Upper lobe of left lung (tissue), 4 donors: ENCODE data around the gene CASP10.

Experiments used
- CTCF ChIP-seq, 6 experiments: fragments of 450-650 bp in 4 of 6; fragments of 200-600 bp in 2 of 6; sonication (generic) in 2 of 6; IDR thresholded peaks; one replicate each; pipeline ENCODE4 v1.5.1; 2016 to 2019; ENCODE audit warnings: antibody characterized with exemption in 6 of 6
- EP300 ChIP-seq, 4 donors: sonication (generic); formaldehyde crosslinking; IDR thresholded peaks; one replicate each; pipeline ENCODE4 v1.5.1; 2017; ENCODE audit warnings: antibody characterized with exemption in 4 of 4, control low read depth in 2 of 4
- POLR2AphosphoS5 ChIP-seq, 2 donors: sonication (generic); formaldehyde crosslinking; IDR thresholded peaks; one replicate each; pipeline ENCODE4 v1.5.1; 2017; ENCODE audit warnings: antibody characterized with exemption in 2 of 2

DNA sequence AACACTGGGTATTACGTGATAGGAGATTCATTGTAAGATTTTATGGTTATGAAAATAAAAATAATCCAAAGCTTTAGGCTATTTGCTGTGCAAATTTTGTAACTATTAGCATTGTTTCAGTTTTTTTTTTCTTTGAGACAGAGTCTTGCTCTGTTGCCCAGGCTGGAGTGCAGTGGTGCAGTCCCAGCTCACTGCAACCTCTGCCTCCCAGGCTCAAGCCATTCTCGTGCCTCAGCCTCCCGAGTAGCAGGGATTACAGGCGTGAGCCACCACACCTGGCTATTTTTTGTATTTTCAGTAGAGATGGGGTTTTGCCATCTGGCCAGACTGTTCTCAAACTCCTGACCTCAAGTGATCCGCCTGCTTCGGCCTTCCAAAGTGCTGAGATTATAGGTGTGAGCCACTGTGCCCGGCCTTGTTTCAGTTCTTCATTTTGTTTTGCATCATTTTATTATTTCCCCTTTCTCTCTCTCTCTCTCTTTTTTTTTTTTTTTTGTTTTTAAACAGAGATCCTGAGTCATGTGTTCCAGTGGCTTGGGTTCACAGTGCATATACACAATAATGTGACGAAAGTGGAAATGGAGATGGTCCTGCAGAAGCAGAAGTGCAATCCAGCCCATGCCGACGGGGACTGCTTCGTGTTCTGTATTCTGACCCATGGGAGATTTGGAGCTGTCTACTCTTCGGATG, 25.8 kb downstream of the CASP10 start:
- no peak for TF ChIP-seq EP300 (IDR thresholded peaks at IDR 0.05)
- no peak for TF ChIP-seq CTCF (IDR thresholded peaks at IDR 0.05)
- no peak for TF ChIP-seq POLR2AphosphoS5 (IDR thresholded peaks at IDR 0.05)
